ENCODE results near the gene NAA38. TPM values are rescaled to one million over a fixed set of nuclear protein-coding genes. Genes with fewer than 3 reads are reported as not detected.

The NAA38 gene
- total RNA-seq, 1 experiment from 2014 or later, result 30.4 TPM

- peak overlapping the region; percentile 72 for H3K4me3 ChIP-seq
- peak; percentile 95 for DNase-seq
- H3K27ac ChIP-seq, result peak overlapping the region; percentile 85
- H3K4me1 ChIP-seq, result peaks cover 13% of the 10 kb centered on the region
- H3K9me3 ChIP-seq (replicated peaks), result no peaks in the 10 kb centered on the region
- no peaks in the 10 kb centered on the region for H3K27me3 ChIP-seq
- H3K36me3 ChIP-seq, result no peaks in the 10 kb centered on the region
Measured at GRCh38 chr17:7834957-7835813, 22.2 kb downstream of the NAA38 start.

GRCh38 chr17:7834542-7834956 lies 22.8 kb downstream of the NAA38 start:
- Histone ChIP-seq H3K27ac (no peak overlapping the region), H3K36me3 (no peaks in the 10 kb centered on the region), H3K4me3 (peak overlapping the region; percentile 72), H3K4me1 (peaks cover 13% of the 10 kb centered on the region), H3K27me3 (no peaks in the 10 kb centered on the region), H3K9me3 (replicated peaks) (no peaks in the 10 kb centered on the region)
- DNase-seq, result no peak

GRCh38 chr17:7833795-7834541 lies 23.4 kb downstream of the NAA38 start, which contains the start of gene KDM6B:
Gene KDM6B (plus strand): TSS chr17:7834217. CDS start chr17:7845555, 11,338 bp downstream.
- H3K9me3 ChIP-seq (replicated peaks), result no peaks in the 10 kb centered on the region
- H3K27me3 ChIP-seq, result no peaks in the 10 kb centered on the region
- DNase-seq, result peak; percentile 82 to 88
- H3K4me3 ChIP-seq, result peak within 1 kb of the TSS; percentile 72
- H3K4me1 ChIP-seq, result peaks cover 13% of the 10 kb centered on the region
- no peaks in the 10 kb centered on the region for H3K36me3 ChIP-seq
- H3K27ac ChIP-seq, result no peak within 1 kb of the TSS; the same call in 1 of the 2 replicates

- Histone ChIP-seq H3K27me3 (no peaks in the 10 kb centered on the region), H3K27ac (no peak overlapping the region), H3K4me1 (peaks cover 9% of the 10 kb centered on the region; the same call in 1 of the 2 replicates), H3K9me3 (replicated peaks) (no peaks in the 10 kb centered on the region), H3K36me3 (no peaks in the 10 kb centered on the region), H3K4me3 (peak overlapping the region; percentile 72)
- DNase-seq, result no peak
Measured at GRCh38 chr17:7833011-7833794, 24.2 kb downstream of the NAA38 start.

GRCh38 chr17:7832431-7832830 lies 24.9 kb downstream of the NAA38 start:
- Histone ChIP-seq H3K27ac (no peak overlapping the region), H3K36me3 (no peaks in the 10 kb centered on the region), H3K4me1 (peaks cover 4% of the 10 kb centered on the region; the same call in 1 of the 2 replicates), H3K4me3 (no peak overlapping the region), H3K9me3 (replicated peaks) (no peaks in the 10 kb centered on the region), H3K27me3 (no peaks in the 10 kb centered on the region)
- DNase-seq, result no peak

- DNase-seq, result no peak
- Histone ChIP-seq H3K27ac (no peak overlapping the region), H3K4me1 (no peaks in the 10 kb centered on the region), H3K9me3 (replicated peaks) (no peaks in the 10 kb centered on the region), H3K36me3 (no peaks in the 10 kb centered on the region), H3K27me3 (no peaks in the 10 kb centered on the region), H3K4me3 (no peak overlapping the region)
Measured at GRCh38 chr17:7831233-7831632, 26.1 kb downstream of the NAA38 start.

GRCh38 chr17:7830616-7831015 lies 26.7 kb downstream of the NAA38 start:
- DNase-seq, result no peak
- H3K27me3 ChIP-seq, result no peaks in the 10 kb centered on the region
- H3K27ac ChIP-seq, result no peak overlapping the region
- no peaks in the 10 kb centered on the region for H3K36me3 ChIP-seq
- no peak overlapping the region for H3K4me3 ChIP-seq
- no peaks in the 10 kb centered on the region for H3K4me1 ChIP-seq
- H3K9me3 ChIP-seq (replicated peaks), result no peaks in the 10 kb centered on the region

- DNase-seq, result no peak
- Histone ChIP-seq H3K4me1 (no peaks in the 10 kb centered on the region), H3K27me3 (no peaks in the 10 kb centered on the region), H3K9me3 (replicated peaks) (no peaks in the 10 kb centered on the region), H3K27ac (no peak overlapping the region), H3K4me3 (no peak overlapping the region), H3K36me3 (no peaks in the 10 kb centered on the region)
Measured at GRCh38 chr17:7825206-7825990, 32.0 kb downstream of the NAA38 start.

- Histone ChIP-seq H3K27me3 (no peaks in the 10 kb centered on the region), H3K27ac (no peak overlapping the region), H3K36me3 (no peaks in the 10 kb centered on the region), H3K4me1 (no peaks in the 10 kb centered on the region), H3K9me3 (replicated peaks) (no peaks in the 10 kb centered on the region), H3K4me3 (no peak overlapping the region)
- no peak for DNase-seq
Measured at GRCh38 chr17:7824021-7824924, 33.1 kb downstream of the NAA38 start.

- Histone ChIP-seq H3K27me3 (no peaks in the 10 kb centered on the region), H3K4me3 (no peak overlapping the region), H3K36me3 (no peaks in the 10 kb centered on the region), H3K9me3 (replicated peaks) (no peaks in the 10 kb centered on the region), H3K27ac (no peak overlapping the region), H3K4me1 (no peaks in the 10 kb centered on the region)
- no peak for DNase-seq
Measured at GRCh38 chr17:7823581-7824001, 33.8 kb downstream of the NAA38 start.

GRCh38 chr17:7822126-7822525 lies 35.2 kb downstream of the NAA38 start:
- Histone ChIP-seq H3K4me3 (no peak overlapping the region), H3K27ac (no peak overlapping the region), H3K27me3 (no peaks in the 10 kb centered on the region), H3K36me3 (no peaks in the 10 kb centered on the region), H3K4me1 (no peaks in the 10 kb centered on the region), H3K9me3 (replicated peaks) (no peaks in the 10 kb centered on the region)
- no peak for DNase-seq

- no peak overlapping the region for H3K27ac ChIP-seq
- no peaks in the 10 kb centered on the region for H3K9me3 ChIP-seq (replicated peaks)
- no peaks in the 10 kb centered on the region for H3K27me3 ChIP-seq
- H3K36me3 ChIP-seq, result no peaks in the 10 kb centered on the region
- H3K4me1 ChIP-seq, result no peaks in the 10 kb centered on the region
- DNase-seq, result no peak
- H3K4me3 ChIP-seq, result no peak overlapping the region
Measured at GRCh38 chr17:7820231-7820630, 37.1 kb downstream of the NAA38 start.

Measured in SJCRH30 (cell line).